HepG2 (cell line): ENCODE measurements around the gene DSCAML1. TPM values are rescaled to one million over a fixed set of nuclear protein-coding genes. Genes with fewer than 3 reads are reported as not detected.

Experiments
- ATAC-seq: fragments of 200-7000 bp; cut with Tn5 transposase; 3 replicates; pipeline ENCODE4 v1.9.1; 2020; ENCODE audit warnings: mild to moderate bottlenecking, moderate library complexity
- BruUV-seq: library from RNA; stranded (reverse); fragments of 400-500 nt; replicated peaks from 2 replicates; lab custom pipeline; 2021; lab: Mats Ljungman, UMichigan
- CTCF ChIA-PET: fragments of 300-600 bp; formaldehyde crosslinking; extraction: SDS; loops from one replicate; lab custom pipeline; 2021; ENCODE audit warnings: low total read pairs, inconsistent platforms, low intra/inter-chr PET ratio; lab: Yijun Ruan, JAX
- POLR2A ChIA-PET: fragments of 350-600 bp; sonication (Branson Sonifier 250); formaldehyde crosslinking; loops from one replicate; lab custom pipeline; 2020; ENCODE audit warnings: antibody characterized with exemption, inconsistent platforms; lab: Yijun Ruan, JAX
- DNase-seq: peaks from one replicate; pipeline ENCODE4 v3.0.0-alpha.2; 2015; ENCODE audit warnings: low spot score
- FAIRE-seq: peaks from 3 replicates; lab custom pipeline; 2011; peaks lifted over from hg19 to GRCh38; lab: Jason Lieb, UNC
- H2AFZ ChIP-seq: one replicate; pipeline ENCODE4 v1.6.1; 2011; ENCODE audit warnings: low read length, inconsistent platforms
- H3K27ac ChIP-seq: fragments of 300-600 bp; 3 replicates; pipeline ENCODE4 v1.8.0; 2011; ENCODE audit warnings: mixed run types, mild to moderate bottlenecking, mixed read lengths, low read length, inconsistent platforms; ENCODE audit not compliant: insufficient read depth; ENCODE audit errors: extremely low read length
- H3K27me3 ChIP-seq, 2 experiments: fragments of 200-600 bp in 1 of 2; 2 replicates in 1 of 2; 3 replicates in 1 of 2; pipeline versions ENCODE4 v1.6.0 to v1.8.0; 2011; ENCODE audit warnings: low read length in 2 of 2, mild to moderate bottlenecking in 2 of 2, moderate library complexity in 2 of 2, inconsistent platforms in 1 of 2; ENCODE audit not compliant: insufficient read depth in 2 of 2, control insufficient read depth in 1 of 2
- H3K36me3 ChIP-seq, 2 experiments: fragments of 200-600 bp in 1 of 2; replicated peaks in 1 of 2; 2 replicates in 1 of 2; 3 replicates in 1 of 2; pipeline versions ENCODE4 v1.5.1 to v1.8.0; 2011; ENCODE audit warnings: low read length in 2 of 2, inconsistent platforms in 1 of 2; ENCODE audit not compliant: insufficient read depth in 2 of 2, control insufficient read depth in 1 of 2
- H3K4me1 ChIP-seq: 2 replicates; pipeline ENCODE4 v1.5.1; 2012; ENCODE audit warnings: low read length, inconsistent platforms; ENCODE audit not compliant: insufficient read depth
- H3K4me2 ChIP-seq: 2 replicates; pipeline ENCODE4 v1.6.0; 2011; ENCODE audit warnings: low read depth, low read length, inconsistent platforms
- H3K4me3 ChIP-seq, 3 experiments: fragments of 200-600 bp in 1 of 3; sonication (generic), shearing (Covaris generic) in 1 of 3; replicated peaks in 1 of 3; 2 replicates each; pipeline ENCODE4 v1.5.1; 2011 to 2016; ENCODE audit warnings: low read length in 3 of 3, inconsistent platforms in 2 of 3, low read depth in 2 of 3, mild to moderate bottlenecking in 2 of 3, control low read depth in 1 of 3, mixed read lengths in 1 of 3; ENCODE audit not compliant: insufficient read depth in 1 of 3
- H3K79me2 ChIP-seq: one replicate; pipeline ENCODE4 v1.6.1; 2011; ENCODE audit warnings: low read length, inconsistent platforms; ENCODE audit not compliant: insufficient read depth
- H3K9ac ChIP-seq: 2 replicates; pipeline ENCODE4 v1.6.0; 2011; ENCODE audit warnings: mild to moderate bottlenecking, low read depth, low read length, inconsistent platforms; ENCODE audit not compliant: insufficient read depth
- H3K9me3 ChIP-seq: 2 replicates; pipeline ENCODE4 v1.5.1; 2012; ENCODE audit warnings: mild to moderate bottlenecking, low read length
- H4K20me1 ChIP-seq: 2 replicates; pipeline ENCODE4 v1.6.0; 2011; ENCODE audit warnings: inconsistent platforms, mild to moderate bottlenecking, low read length, moderate library complexity; ENCODE audit not compliant: insufficient read depth
- IRX3 ChIP-seq: sonication (generic); formaldehyde crosslinking; IDR thresholded peaks from 2 replicates; pipeline ENCODE4 v1.8.1; 2023; ENCODE audit warnings: mild to moderate bottlenecking, low read depth, missing genetic modification reagents, borderline replicate concordance
- NR2F1 ChIP-seq, 2 experiments: fragments of 450-650 bp in 1 of 2; formaldehyde crosslinking in 1 of 2; IDR thresholded peaks; 2 replicates each; pipeline versions ENCODE4 v1.5.0 to v1.6.1; 2016 to 2020; ENCODE audit warnings: mild to moderate bottlenecking in 1 of 2, missing compliant biosample characterization in 1 of 2, missing genetic modification reagents in 1 of 2, moderate library complexity in 1 of 2
- PAX8 ChIP-seq: sonication (generic); formaldehyde crosslinking; IDR thresholded peaks from 2 replicates; pipeline ENCODE4 v1.8.0; 2022; ENCODE audit warnings: mild to moderate bottlenecking, missing genetic modification reagents, borderline replicate concordance
- RFXANK ChIP-seq: IDR thresholded peaks from 2 replicates; pipeline ENCODE4 v1.6.1; 2016
- TFE3 ChIP-seq: IDR thresholded peaks from 2 replicates; pipeline ENCODE4 v1.6.1; 2016
- TOPORS ChIP-seq: sonication (generic); formaldehyde crosslinking; IDR thresholded peaks from 2 replicates; pipeline ENCODE4 v1.8.0; 2023; ENCODE audit warnings: mild to moderate bottlenecking, missing genetic modification reagents
- TSC22D2 ChIP-seq: sonication (generic); formaldehyde crosslinking; IDR thresholded peaks from 2 replicates; pipeline ENCODE4 v1.5.1; 2020; ENCODE audit warnings: missing genetic modification reagents, mild to moderate bottlenecking, borderline replicate concordance
- ZBTB21 ChIP-seq: sonication (generic); formaldehyde crosslinking; IDR thresholded peaks from 2 replicates; pipeline ENCODE4 v1.4.0; 2020; ENCODE audit warnings: missing genetic modification reagents
- ZHX2 ChIP-seq, 2 experiments: sonication (generic) in 1 of 2; formaldehyde crosslinking in 1 of 2; IDR thresholded peaks; 2 replicates each; pipeline versions ENCODE4 v1.6.1 to v1.9.0; 2014 to 2022; ENCODE audit warnings: antibody characterized with exemption in 1 of 2, borderline replicate concordance in 1 of 2, inconsistent platforms in 1 of 2, low read depth in 1 of 2, missing genetic modification reagents in 1 of 2
- ZIK1 ChIP-seq: sonication (generic); formaldehyde crosslinking; IDR thresholded peaks from 2 replicates; pipeline ENCODE4 v1.5.0; 2020; ENCODE audit warnings: mild to moderate bottlenecking, low read depth, missing genetic modification reagents, borderline replicate concordance
- ZNF280D ChIP-seq: sonication (generic); formaldehyde crosslinking; IDR thresholded peaks from 2 replicates; pipeline ENCODE4 v1.5.1; 2020; ENCODE audit warnings: mild to moderate bottlenecking, missing genetic modification reagents
- ZSCAN21 ChIP-seq: sonication (generic); formaldehyde crosslinking; IDR thresholded peaks from 2 replicates; pipeline ENCODE4 v1.8.0; 2022; ENCODE audit warnings: mild to moderate bottlenecking, missing genetic modification reagents, moderate library complexity, borderline replicate concordance
- WGBS: methylation state at CpG from one replicate; pipeline ENCODE4 v1.1.6; 2017; ENCODE audit warnings: low lambda C conversion rate; 5-methylcytosine and 5-hydroxymethylcytosine counted together
- in situ Hi-C: cut with HindIII; loops from 2 replicates; pipeline ENCODE4 v1.10.0; 2017; ENCODE audit warnings: low pct_unique_long_range_greater_than_20kb; ENCODE audit not compliant: extremely low pct_ligation_motif_present
- intact Hi-C: fragments of 100-400 bp; cut with micrococcal nuclease; formaldehyde crosslinking; loops from one replicate; pipeline ENCODE4 v1.10.0; 2022; ENCODE audit not compliant: unreplicated experiment
- polyA plus RNA-seq, 8 experiments: library from polyadenylated mRNA; depleted of rRNA in 3 of 8; stranded (reverse) in 7 of 8; unstranded in 1 of 8; fragments of >200 nt; fragmentation: Illumina TruSeq in 4 of 8; extraction: Trizol in 4 of 8; gene quantifications; 2 replicates each; pipeline versions ENCODE4 v1.2.1 to v1.2.3, GENCODE V29; 2011 to 2016; ENCODE audit warnings: low read depth in 4 of 8, missing spikeins in 1 of 8, mixed read lengths in 1 of 8; ENCODE audit not compliant: insufficient read depth in 1 of 8
- total RNA-seq, 5 experiments: library from RNA; depleted of rRNA; stranded (reverse); fragments of >200 nt; fragmentation: Illumina TruSeq; extraction: Trizol; gene quantifications; 2 replicates each; pipeline ENCODE4 v1.2.3, GENCODE V29; 2016; ENCODE audit warnings: low read depth in 1 of 5

Gene DSCAML1
- total and polyA plus RNA-seq, 2 of the 13 experiments (the other 11 are each of a cell fraction or from before 2014, with no cell fraction given): 0.29 to 0.40 TPM

GRCh38 chr11:117834068-117834810 is 37.2 kb upstream of the DSCAML1 start:
- peaks cover 6 to 51% of the 10 kb centered on the region in 2 experiments; a peak in 4 of 5 replicates for H3K27me3 ChIP-seq
- in situ Hi-C loops: loop anchor here (10.0 kb wide), 1 partner anchor 221 kb away; no protein-coding TSS in a partner anchor
- no peak for TF ChIP-seq TSC22D2
- no peak for TF ChIP-seq TFE3 (CRISPR knock-in tag)
- TF ChIP-seq ZIK1 (CRISPR knock-in tag): no peak
- no peak for TF ChIP-seq ZBTB21 (CRISPR knock-in tag)
- TF ChIP-seq RFXANK (CRISPR knock-in tag): no peak
- TF ChIP-seq ZSCAN21 (CRISPR knock-in tag): no peak
- no peak for TF ChIP-seq ZHX2 (IDR thresholded peaks at IDR 0.05; ENCODE audit: low read depth)
- TF ChIP-seq ZHX2 (CRISPR knock-in tag; IDR thresholded peaks at IDR 0.05; ENCODE audit: borderline replicate concordance): no peak
- TF ChIP-seq TOPORS (CRISPR knock-in tag): no peak
- no peak for TF ChIP-seq ZNF280D (CRISPR knock-in tag)
- no peak for TF ChIP-seq PAX8 (CRISPR knock-in tag)
- TF ChIP-seq NR2F1 (CRISPR knock-in tag; IDR thresholded peaks at IDR 0.05): no peak
- TF ChIP-seq IRX3 (CRISPR knock-in tag): no peak

More at GRCh38 chr11:117834068-117834810, 37.2 kb upstream of the DSCAML1 start:
- POLR2A ChIA-PET: no interaction called here
- Histone ChIP-seq H3K4me1 (peaks cover 49% of the 10 kb centered on the region), H3K27ac (no peak overlapping the region), H2AFZ (no peak overlapping the region), H3K9me3 (no peaks in the 10 kb centered on the region), H3K36me3 (no peaks in the 10 kb centered on the region), H3K79me2 (no peaks in the 10 kb centered on the region), H3K4me2 (no peak overlapping the region), H3K4me3 (no peak overlapping the region), H4K20me1 (no peaks in the 10 kb centered on the region), H3K9ac (no peak overlapping the region)
- no peak for FAIRE-seq
- DNase-seq: no peak
- WGBS: 22% methylated on average over 6 of the region's 6 CpGs
- intact Hi-C loops: no loop called here
- ATAC-seq: no peak
- CTCF ChIA-PET: no interaction called here
- no TSS peak for BruUV-seq
